ENCODE data around the gene CYP46A1.
"Not testable (repeated sequence)": the region's sequence is repeated elsewhere in the genome, so short reads cannot be mapped to it uniquely, and the experiment has no call there.

CYP46A1 gene

GRCh38 chr14:99760817-99761216, 76.7 kb downstream of the CYP46A1 start:
- no peak for DNase-seq

- not testable (repeated sequence) for DNase-seq
These were observed 78.8 kb downstream of the CYP46A1 start for GRCh38 chr14:99762911-99763310.

GRCh38 chr14:99763527-99764221, 79.6 kb downstream of the CYP46A1 start:
- no peak for DNase-seq

- DNase-seq = no peak
These were observed 80.2 kb downstream of the CYP46A1 start for GRCh38 chr14:99764222-99764706.

GRCh38 chr14:99768381-99768780, 84.3 kb downstream of the CYP46A1 start:
- DNase-seq = no peak

GRCh38 chr14:99769123-99769522, 85.0 kb downstream of the CYP46A1 start:
- no peak for DNase-seq

GRCh38 chr14:99769799-99770198, 85.7 kb downstream of the CYP46A1 start:
- DNase-seq = no peak

GRCh38 chr14:99772371-99773283, 88.5 kb downstream of the CYP46A1 start:
- DNase-seq = no peak

GRCh38 chr14:99773521-99774497, 89.7 kb downstream of the CYP46A1 start:
- DNase-seq = no peak

GRCh38 chr14:99774556-99775307, 90.6 kb downstream of the CYP46A1 start:
- no peak for DNase-seq

- no peak for DNase-seq
These were observed 91.3 kb downstream of the CYP46A1 start for GRCh38 chr14:99775351-99775750.

Measured in NCI-H510A treated with DMSO at 0.1 percent for 48 hours (cell line).